A673 (cell line): ENCODE measurements around the gene VPS16.

Source experiments
- EZH2 ChIP-seq: fragments of 200-600 bp; sonication (generic); IDR thresholded peaks from 2 replicates; pipeline ENCODE4 v1.6.1; 2017; ENCODE audit warnings: borderline replicate concordance, low read depth, mild to moderate bottlenecking, mixed read lengths, antibody characterized with exemption, low read length; ENCODE audit not compliant: poor library complexity, severe bottlenecking
- TF ChIP-seq, protein P1 (sequence below): fragments of 300-800, 200-600 bp; sonication (generic); conservative IDR thresholded peaks from 2 replicates; pipeline ENCODE4 v1.5.1; 2017; ENCODE audit warnings: low read depth, mild to moderate bottlenecking, antibody characterized with exemption, low read length, moderate library complexity, mixed read lengths

DNA sequence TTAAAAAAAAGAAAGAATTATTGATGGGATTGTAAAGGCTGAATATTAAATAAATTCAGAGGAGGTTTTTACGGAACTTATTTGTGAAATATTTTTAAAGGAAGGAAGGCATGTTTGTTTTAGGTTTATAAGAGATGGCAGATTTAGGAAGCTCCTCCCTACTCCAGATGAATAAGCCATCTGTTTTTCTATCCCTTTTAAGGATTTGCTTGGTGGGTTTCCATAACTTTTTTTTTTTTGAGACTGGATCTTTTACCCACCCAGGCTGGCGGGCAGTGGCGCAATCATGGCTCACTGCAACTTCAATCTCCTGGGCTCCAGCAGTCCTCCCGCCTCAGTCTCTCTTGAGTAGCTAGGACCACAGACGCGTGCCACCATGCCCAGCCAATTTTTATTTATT lies 63.1 kb downstream of the VPS16 start:
- TF ChIP-seq, protein P1, sequence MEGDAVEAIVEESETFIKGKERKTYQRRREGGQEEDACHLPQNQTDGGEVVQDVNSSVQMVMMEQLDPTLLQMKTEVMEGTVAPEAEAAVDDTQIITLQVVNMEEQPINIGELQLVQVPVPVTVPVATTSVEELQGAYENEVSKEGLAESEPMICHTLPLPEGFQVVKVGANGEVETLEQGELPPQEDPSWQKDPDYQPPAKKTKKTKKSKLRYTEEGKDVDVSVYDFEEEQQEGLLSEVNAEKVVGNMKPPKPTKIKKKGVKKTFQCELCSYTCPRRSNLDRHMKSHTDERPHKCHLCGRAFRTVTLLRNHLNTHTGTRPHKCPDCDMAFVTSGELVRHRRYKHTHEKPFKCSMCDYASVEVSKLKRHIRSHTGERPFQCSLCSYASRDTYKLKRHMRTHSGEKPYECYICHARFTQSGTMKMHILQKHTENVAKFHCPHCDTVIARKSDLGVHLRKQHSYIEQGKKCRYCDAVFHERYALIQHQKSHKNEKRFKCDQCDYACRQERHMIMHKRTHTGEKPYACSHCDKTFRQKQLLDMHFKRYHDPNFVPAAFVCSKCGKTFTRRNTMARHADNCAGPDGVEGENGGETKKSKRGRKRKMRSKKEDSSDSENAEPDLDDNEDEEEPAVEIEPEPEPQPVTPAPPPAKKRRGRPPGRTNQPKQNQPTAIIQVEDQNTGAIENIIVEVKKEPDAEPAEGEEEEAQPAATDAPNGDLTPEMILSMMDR: no peak
- no peak for TF ChIP-seq EZH2
